ENCODE results near the gene P3H4. TPM values are rescaled to one million over a fixed set of nuclear protein-coding genes. Genes with fewer than 3 reads are reported as not detected.

P3H4 gene
- total and polyA plus RNA-seq, 2 donors (not counting 3 experiments of a cell fraction or from before 2014, with no cell fraction given): 39.2 to 58.3 TPM

DNA sequence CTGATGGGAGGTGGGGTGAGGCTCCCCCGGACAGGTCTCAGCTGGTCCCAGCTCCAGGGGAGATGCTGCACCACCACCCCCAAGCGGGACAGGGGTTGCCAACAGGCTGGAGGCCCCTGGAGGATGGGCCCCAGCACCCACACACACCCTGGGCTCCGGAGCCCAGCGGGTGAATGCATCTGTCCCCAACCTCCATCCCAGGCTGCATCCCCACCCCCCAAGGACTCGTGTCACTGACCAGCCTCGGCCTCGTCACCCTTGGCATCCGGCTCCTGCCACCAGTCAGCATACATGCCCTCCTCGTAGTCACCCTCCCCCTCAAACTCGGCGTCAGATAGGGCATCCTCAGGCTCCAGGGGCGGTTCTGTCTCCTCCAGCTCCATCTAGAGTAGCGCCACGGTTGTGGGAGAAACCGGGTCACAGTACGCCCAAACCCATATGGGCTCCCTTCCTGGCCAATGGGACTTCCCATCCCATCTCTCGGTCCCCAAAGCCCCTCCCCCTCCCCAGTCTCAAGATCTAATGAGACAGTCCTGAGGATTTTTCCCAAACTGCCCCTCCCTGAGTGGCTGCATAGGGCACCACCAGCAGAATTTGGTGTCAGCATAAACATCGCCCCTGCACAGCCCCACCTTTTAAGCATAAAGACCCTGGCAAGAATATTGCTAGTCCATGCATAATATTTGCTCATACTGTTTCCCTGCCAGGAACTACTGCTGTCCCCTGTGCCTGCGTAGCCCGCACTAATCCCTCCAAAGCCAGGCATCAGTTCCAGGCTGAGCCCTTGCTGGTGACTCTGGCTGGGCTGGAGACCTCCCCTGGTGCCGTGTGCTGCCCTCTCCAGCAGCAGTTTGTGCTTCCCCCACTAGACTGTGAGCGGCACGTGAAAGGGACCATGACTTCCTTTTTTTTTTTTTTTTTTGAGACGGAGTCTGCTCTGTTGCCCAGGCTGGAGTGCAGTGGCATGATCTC is 8.4 kb downstream of the P3H4 start:
- Histone ChIP-seq H3K9ac (replicated peaks; ENCODE audit: extremely low read depth, insufficient read depth, low read length) (no peak overlapping the region), H3K27ac (ENCODE audit: insufficient read depth, low read depth, low read length) (no peak overlapping the region), H3K9me1 (replicated peaks; ENCODE audit: control insufficient read depth, extremely low read depth, insufficient read depth, low read length) (no peaks in the 10 kb centered on the region), H3K9me3 (replicated peaks; ENCODE audit: control insufficient read depth, insufficient read depth, low read length) (no peaks in the 10 kb centered on the region), H3K27me3 (ENCODE audit: control insufficient read depth in 2 of 2, insufficient read depth in 2 of 2, low read length in 2 of 2) (no peaks in the 10 kb centered on the region), H3K4me1 (ENCODE audit: control insufficient read depth, extremely low read depth, insufficient read depth, low read length) (peaks cover 8% of the 10 kb centered on the region), H3K4me2 (ENCODE audit: insufficient read depth, low read length) (no peak overlapping the region), H4K20me1 (replicated peaks; ENCODE audit: control insufficient read depth, extremely low read depth, insufficient read depth, low read length) (no peaks in the 10 kb centered on the region), H3K79me2 (ENCODE audit: control insufficient read depth, insufficient read depth, low read length) (no peaks in the 10 kb centered on the region), H3K4me3 (replicated peaks in 1 of 3; ENCODE audit: insufficient read depth in 1 of 3, low read depth in 1 of 3, low read length in 3 of 3) (no peak overlapping the region), H2AFZ (ENCODE audit: low read depth, low read length) (no peak overlapping the region), H3K36me3 (ENCODE audit: control insufficient read depth in 2 of 2, extremely low read depth in 1 of 2, insufficient read depth in 2 of 2, low read length in 2 of 2) (peaks cover 0 to 2% of the 10 kb centered on the region in 2 experiments)
- BruUV-seq (replicated peaks): no TSS peak
- no peak for FAIRE-seq
- intact Hi-C loops (cut with micrococcal nuclease) (no loop called here), dilution Hi-C loops (cut with MboI; ENCODE audit: extremely low pct_ligation_motif_present, low sequenced_read_pairs) (loop anchor here (10.0 kb wide), 1 partner anchor 59 kb away; no protein-coding TSS in a partner anchor)
- POLR2A ChIA-PET: interaction anchor here (0.6 kb wide), 1 partner anchor 49 kb away, joined by 3 read pairs; no protein-coding TSS in a partner anchor
- TF ChIP-seq, protein P1, sequence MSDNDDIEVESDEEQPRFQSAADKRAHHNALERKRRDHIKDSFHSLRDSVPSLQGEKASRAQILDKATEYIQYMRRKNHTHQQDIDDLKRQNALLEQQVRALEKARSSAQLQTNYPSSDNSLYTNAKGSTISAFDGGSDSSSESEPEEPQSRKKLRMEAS (IDR thresholded peaks at IDR 0.05; ENCODE audit: insufficient read depth, insufficient read length): no peak
- no peak for TF ChIP-seq MYC (IDR thresholded peaks at IDR 0.05; ENCODE audit: low read depth, low read length)
- TF ChIP-seq, protein P2, sequence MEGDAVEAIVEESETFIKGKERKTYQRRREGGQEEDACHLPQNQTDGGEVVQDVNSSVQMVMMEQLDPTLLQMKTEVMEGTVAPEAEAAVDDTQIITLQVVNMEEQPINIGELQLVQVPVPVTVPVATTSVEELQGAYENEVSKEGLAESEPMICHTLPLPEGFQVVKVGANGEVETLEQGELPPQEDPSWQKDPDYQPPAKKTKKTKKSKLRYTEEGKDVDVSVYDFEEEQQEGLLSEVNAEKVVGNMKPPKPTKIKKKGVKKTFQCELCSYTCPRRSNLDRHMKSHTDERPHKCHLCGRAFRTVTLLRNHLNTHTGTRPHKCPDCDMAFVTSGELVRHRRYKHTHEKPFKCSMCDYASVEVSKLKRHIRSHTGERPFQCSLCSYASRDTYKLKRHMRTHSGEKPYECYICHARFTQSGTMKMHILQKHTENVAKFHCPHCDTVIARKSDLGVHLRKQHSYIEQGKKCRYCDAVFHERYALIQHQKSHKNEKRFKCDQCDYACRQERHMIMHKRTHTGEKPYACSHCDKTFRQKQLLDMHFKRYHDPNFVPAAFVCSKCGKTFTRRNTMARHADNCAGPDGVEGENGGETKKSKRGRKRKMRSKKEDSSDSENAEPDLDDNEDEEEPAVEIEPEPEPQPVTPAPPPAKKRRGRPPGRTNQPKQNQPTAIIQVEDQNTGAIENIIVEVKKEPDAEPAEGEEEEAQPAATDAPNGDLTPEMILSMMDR (IDR thresholded peaks at IDR 0.05; ENCODE audit: extremely low read depth in 1 of 2, insufficient read depth in 1 of 2, low read depth in 1 of 2, low read length in 2 of 2): no peak
- TF ChIP-seq FOS (IDR thresholded peaks at IDR 0.05; ENCODE audit: borderline replicate concordance, insufficient read depth, low read length): no peak
- no peak for TF ChIP-seq POLR2A (IDR thresholded peaks at IDR 0.05; ENCODE audit: low read depth, low read length)
- TF ChIP-seq EZH2 (IDR thresholded peaks at IDR 0.05; ENCODE audit: borderline replicate concordance, low read depth, low read length, severe bottlenecking): no peak
- CTCF ChIA-PET: interaction anchor here (1.1 to 9.8 kb wide), 9 partner anchors 17 to 66 kb away, joined by 3 to 98 read pairs (median 23); partner anchors contain the start of gene JUP
- DNase-seq (ENCODE audit: low read depth, low spot score): no peak

All from endothelial cell of umbilical vein (primary cell).